GM18519 (cell line): ENCODE data around the gene PER2.

ENCODE experiments used
- ATAC-seq: cut with Tn5 transposase; IDR thresholded peaks from one replicate; pipeline ENCODE4 v1.9.1; 2021; ENCODE audit warnings: mild to moderate bottlenecking, moderate library complexity; ENCODE audit not compliant: unreplicated experiment, low FRiP score

The PER2 gene

GRCh38 chr2:238202326-238203093, 85.9 kb downstream of the PER2 start:
- ATAC-seq, result no peak
